22Rv1 (cell line): Measurements from ENCODE around the gene CDK12.
"Not testable (repeated sequence)": the region's sequence is repeated elsewhere in the genome, so short reads cannot be mapped to it uniquely, and the experiment has no call there.

Experiments
- H3K27ac ChIP-seq: fragments of 450-650 bp; 2 replicates; pipeline ENCODE4 v1.5.1; 2017
- ZFX ChIP-seq: fragments of 450-650 bp; IDR thresholded peaks from 2 replicates; pipeline ENCODE4 v1.6.1; 2017; ENCODE audit warnings: antibody characterized with exemption, borderline replicate concordance
- TF ChIP-seq, protein P1 (sequence below): fragments of 450-650 bp; IDR thresholded peaks from 2 replicates; pipeline ENCODE4 v1.5.1; 2017; ENCODE audit warnings: mild to moderate bottlenecking

CDK12 gene

DNA sequence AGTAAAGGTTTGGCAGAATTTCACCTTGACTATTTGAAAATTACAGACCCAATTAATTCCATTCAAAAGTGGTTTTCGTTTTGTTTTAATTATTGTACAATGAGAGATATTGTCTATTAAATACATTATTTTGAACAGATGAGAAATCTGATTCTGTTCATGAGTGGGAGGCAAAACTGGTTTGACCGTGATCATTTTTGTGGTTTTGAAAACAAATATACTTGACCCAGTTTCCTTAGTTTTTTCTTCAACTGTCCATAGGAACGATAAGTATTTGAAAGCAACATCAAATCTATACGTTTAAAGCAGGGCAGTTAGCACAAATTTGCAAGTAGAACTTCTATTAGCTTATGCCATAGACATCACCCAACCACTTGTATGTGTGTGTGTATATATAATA, 72.6 kb downstream of the CDK12 start:
- no peak for TF ChIP-seq ZFX
- TF ChIP-seq, protein P1, sequence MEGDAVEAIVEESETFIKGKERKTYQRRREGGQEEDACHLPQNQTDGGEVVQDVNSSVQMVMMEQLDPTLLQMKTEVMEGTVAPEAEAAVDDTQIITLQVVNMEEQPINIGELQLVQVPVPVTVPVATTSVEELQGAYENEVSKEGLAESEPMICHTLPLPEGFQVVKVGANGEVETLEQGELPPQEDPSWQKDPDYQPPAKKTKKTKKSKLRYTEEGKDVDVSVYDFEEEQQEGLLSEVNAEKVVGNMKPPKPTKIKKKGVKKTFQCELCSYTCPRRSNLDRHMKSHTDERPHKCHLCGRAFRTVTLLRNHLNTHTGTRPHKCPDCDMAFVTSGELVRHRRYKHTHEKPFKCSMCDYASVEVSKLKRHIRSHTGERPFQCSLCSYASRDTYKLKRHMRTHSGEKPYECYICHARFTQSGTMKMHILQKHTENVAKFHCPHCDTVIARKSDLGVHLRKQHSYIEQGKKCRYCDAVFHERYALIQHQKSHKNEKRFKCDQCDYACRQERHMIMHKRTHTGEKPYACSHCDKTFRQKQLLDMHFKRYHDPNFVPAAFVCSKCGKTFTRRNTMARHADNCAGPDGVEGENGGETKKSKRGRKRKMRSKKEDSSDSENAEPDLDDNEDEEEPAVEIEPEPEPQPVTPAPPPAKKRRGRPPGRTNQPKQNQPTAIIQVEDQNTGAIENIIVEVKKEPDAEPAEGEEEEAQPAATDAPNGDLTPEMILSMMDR = no peak
- H3K27ac ChIP-seq = no peak overlapping the region

DNA sequence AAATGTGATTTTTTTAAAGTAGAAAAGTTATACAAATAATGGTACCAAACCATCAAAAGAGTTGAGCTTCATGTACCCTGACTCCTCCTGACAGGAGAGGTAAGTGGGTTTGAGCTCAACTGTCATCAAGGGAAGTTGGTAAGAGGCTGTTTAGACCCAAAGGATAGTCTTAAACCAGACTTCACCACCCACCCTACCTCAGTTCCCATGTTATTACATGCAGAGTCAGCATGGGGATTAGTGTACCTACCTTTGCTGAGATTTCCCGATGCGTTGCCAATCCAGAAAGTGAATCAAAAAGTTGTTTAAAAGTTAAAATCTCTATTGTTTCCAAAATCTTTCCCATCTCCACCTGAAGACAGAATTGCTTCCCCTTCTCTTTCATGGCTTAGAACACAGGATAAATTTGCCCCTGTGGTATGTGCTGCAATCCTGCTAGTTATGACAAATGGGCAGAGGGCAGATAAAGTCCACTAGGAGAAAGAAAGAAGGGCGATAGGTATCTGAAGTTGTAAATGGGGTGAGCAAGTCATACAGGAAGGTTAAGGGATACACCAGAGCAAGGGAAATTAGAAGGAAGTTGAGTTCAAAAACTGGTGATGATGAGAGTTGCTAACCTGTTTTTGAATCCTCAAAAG, 73.6 kb downstream of the CDK12 start:
- TF ChIP-seq, protein P1 = no peak
- TF ChIP-seq ZFX = no peak
- no peak overlapping the region for H3K27ac ChIP-seq

DNA sequence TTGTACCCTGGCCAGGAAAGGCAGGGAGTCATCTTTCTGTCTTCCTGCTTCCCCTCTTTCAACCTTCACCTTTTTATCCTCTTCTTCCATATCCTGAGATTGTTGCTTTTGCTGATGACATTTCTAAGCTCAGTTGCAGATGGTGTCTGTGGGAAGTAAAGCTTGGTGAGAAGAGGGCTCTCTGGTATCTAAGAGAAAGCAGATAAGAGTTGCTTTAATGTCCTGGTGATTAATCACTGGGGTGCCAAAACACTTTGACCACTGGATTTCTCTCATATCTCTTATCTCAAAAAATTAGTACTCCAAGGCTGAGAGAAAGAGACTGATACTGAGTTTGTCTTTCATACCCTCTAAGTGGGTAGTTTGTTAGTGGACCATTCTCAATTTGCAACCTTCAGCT, 75.2 kb downstream of the CDK12 start:
- H3K27ac ChIP-seq = no peak overlapping the region
- TF ChIP-seq ZFX = no peak
- TF ChIP-seq, protein P1 = no peak

DNA sequence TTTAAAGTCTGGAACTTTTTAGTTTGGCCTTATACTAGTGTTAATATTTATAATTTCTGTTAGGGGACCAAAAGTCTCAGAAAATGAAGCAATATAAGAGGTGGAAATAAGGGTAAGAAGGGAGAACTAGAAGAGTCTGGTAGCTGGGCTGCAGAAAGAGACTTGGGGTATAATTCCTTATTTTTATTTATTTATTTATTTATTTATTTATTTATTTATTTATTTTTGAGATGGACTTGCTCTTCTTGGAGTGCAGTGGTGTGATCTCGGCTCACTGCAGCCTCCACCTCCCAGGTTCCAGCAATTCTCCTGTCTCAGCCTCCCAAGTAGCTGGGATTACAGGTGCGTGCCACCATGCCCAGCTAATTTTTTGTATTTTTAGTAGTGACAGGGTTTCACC, 76.1 kb downstream of the CDK12 start:
- not testable (repeated sequence) for H3K27ac ChIP-seq

DNA sequence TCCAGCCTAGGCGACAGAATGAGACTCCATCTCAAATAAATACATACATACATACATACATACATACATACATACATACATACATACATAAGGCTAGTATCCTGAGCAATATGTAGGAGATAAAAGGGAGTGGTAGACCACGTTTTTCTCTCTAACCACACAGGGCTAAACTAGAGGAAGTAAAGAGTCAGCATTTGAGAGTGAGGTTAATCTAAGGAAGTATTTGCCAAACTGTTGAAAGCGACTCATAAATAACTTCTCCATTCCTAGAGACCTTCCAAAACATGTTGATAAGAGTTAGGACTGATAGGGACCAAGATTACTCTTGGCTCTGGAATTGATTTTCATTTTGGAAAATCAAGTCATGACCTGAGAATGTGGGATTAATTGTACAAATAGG, 77.6 kb downstream of the CDK12 start:
- H3K27ac ChIP-seq = no peak overlapping the region
- no peak for TF ChIP-seq ZFX
- TF ChIP-seq, protein P1 = no peak

DNA sequence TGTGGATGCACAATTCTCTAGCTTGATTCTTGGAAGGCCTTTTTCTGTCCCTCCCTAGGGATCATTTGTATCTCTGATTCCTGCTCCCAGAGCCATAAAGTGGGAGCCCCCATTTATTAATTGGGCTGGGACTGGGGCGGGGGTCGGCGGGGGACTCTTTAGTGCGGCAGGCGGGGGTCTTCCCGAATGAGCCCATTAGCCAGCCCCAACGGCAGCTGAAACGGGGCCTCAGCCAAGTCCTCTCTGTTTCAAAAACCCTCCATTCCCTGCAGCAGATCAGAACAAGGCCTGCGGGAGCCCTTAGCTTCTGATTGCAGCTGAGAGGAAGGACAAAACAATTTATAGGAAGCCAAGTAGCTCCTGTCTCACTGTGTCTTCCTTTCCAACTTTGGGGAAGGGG, 79.3 kb downstream of the CDK12 start:
- H3K27ac ChIP-seq = no peak overlapping the region
- TF ChIP-seq, protein P1 = no peak
- no peak for TF ChIP-seq ZFX

DNA sequence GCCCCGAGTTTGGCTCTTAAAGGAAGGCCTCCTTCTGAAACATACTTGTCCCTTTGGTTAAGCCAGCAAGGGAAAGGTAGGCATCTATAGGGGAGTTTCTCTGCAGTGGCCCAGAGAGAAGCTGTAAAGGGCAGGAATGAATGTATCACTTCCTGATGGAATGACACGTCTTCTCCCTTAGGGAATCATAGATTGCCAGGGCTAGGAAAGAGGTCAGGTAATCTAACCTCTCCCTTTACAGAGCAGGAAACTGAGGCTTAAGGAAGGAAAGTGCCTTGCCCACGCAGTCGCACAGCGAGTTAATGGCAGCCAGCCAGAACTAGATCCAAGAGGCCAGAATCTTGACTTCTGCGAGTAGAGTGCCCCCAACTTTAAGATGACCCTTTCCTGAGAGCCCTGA, 80.4 kb downstream of the CDK12 start:
- H3K27ac ChIP-seq = no peak overlapping the region
- TF ChIP-seq ZFX = no peak
- TF ChIP-seq, protein P1 = no peak

DNA sequence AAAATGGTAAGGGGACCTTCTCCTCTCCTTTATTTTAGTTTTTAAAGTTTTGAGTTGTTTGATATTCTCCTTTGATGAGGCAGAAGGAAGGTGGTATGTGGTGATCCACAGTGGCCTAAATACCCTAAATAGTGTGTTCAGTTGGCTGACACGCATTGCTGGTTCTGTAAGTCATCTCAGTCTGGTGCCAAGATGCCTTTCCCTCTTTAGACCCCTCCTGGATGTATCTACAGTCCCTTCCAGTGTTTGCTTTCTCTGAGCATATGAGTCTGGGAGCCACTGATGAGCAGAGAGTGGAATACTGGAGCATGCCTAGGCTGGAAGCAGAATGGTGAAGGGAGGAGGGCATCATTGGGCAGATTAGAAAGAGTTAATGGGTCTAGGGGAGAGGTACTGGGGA, 81.9 kb downstream of the CDK12 start:
- H3K27ac ChIP-seq = no peak overlapping the region
- TF ChIP-seq, protein P1 = no peak
- TF ChIP-seq ZFX = no peak
